GM21360 (cell line): Measurements from ENCODE around the gene RNF225.
"Not testable (repeated sequence)": the region's sequence is repeated elsewhere in the genome, so short reads cannot be mapped to it uniquely, and the experiment has no call there.

Experiments used
- ATAC-seq: cut with Tn5 transposase; IDR thresholded peaks from one replicate; pipeline ENCODE4 v1.9.1; 2021; ENCODE audit warnings: mild to moderate bottlenecking, moderate library complexity; ENCODE audit not compliant: unreplicated experiment

The RNF225 gene

DNA sequence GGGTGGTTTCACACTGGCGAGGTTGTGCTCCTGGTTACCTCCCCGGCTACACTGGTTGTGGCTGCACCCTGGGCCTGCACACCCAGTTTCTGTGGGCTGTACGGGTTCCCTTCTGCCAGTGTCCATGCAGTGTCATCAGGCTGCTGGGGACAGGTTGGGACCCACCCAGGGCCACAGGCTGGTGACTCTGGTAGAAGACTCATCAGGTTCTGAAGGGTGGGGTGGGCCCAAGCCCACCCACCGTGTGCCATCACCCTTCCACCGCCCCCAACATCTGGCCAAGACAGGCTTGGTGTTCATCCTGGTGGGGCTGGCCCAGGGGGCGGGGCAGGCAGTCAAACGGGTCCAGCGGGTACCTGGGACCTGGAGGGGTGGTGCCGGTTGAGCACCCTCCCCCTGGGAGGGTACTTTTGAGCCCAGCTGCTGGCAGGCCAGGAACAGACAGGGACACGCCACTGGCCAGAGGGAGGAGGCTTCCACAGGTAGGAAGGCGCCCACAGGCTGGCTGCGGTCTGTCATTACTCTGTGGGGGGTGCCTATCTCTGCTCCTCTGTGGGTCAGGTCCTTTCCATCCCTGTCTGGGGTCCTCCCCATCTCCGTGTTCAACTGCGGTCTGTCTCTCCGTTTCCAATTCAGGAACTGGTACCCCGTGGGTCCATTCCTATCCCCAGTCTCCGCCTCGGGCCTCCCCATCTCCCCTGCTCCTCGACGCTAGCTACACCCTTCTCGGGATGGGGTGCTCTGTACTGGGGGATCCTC is at the start of gene RNF225:
Gene RNF225 (plus strand): TSS at position 437 of the 759 bp plus-strand sequence. CDS start 434 bp downstream, outside the sequence.
- no peak for ATAC-seq

GRCh38 chr19:58346961-58347929 is 48.2 kb upstream of the RNF225 start:
- ATAC-seq = peak; percentile 76

DNA sequence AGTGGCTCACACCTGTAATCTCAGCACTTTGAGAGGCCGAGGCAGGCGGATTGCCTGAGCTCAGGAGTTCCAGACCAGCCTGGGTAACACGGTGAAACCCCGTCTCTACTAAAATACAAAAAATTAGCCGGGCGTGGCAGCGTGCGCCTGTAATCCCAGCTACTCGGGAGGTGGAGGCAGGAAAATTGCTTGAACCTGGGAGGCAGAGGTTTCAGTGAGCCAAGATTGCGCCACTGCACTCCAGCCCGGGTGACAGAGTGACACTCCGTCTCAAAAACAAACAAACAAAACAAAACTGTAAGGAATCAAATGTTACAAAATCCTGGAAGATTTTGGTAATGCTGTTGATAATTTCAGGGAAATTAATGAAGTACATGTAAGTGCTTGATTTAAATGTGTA is 47.4 kb upstream of the RNF225 start:
- not testable (repeated sequence) for ATAC-seq

GRCh38 chr19:58349590-58349989 is 45.9 kb upstream of the RNF225 start:
- no peak for ATAC-seq

- no peak for ATAC-seq
These were observed 45.2 kb upstream of the RNF225 start for GRCh38 chr19:58350001-58350861.

GRCh38 chr19:58350871-58351557 is 44.4 kb upstream of the RNF225 start:
- ATAC-seq = no peak

- ATAC-seq = no peak
These were observed 43.9 kb upstream of the RNF225 start for GRCh38 chr19:58351558-58351878.

DNA sequence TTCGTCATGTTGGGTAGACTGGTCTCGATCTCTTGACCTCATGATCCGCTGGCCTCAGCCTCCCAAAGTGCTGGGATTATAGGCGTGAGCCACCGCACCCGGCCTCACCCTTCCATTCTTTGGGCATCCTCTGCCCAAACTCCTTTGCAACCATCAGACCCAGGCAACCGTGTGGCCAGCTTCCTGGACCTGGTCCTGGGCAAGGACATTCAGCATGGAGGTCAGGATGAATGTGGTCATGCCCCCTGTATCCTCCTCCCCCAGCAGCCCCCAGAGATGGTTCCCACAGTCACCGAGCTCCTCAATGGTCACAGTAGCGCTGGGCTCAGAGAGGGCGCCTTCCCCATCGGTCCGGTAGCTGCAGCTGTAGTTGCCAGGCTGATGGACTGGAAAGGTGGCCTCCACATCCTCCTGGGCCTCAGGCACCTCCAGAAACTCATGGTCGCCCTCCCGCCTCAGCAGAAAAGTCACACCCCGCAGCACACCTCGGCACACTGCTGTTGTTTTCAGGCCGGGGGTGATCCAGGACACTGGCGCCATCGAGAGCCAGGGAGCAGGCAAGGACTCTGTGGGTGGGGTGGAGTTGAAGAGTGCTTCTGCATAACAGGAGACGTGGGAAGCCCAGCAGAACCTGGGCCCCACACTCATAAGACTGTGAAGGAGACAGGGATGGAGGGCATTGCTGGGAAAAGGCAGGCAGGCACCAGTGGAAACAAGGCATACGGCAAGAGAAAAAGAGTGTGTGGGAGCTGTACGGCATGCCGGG is 43.3 kb upstream of the RNF225 start:
- ATAC-seq = no peak

DNA sequence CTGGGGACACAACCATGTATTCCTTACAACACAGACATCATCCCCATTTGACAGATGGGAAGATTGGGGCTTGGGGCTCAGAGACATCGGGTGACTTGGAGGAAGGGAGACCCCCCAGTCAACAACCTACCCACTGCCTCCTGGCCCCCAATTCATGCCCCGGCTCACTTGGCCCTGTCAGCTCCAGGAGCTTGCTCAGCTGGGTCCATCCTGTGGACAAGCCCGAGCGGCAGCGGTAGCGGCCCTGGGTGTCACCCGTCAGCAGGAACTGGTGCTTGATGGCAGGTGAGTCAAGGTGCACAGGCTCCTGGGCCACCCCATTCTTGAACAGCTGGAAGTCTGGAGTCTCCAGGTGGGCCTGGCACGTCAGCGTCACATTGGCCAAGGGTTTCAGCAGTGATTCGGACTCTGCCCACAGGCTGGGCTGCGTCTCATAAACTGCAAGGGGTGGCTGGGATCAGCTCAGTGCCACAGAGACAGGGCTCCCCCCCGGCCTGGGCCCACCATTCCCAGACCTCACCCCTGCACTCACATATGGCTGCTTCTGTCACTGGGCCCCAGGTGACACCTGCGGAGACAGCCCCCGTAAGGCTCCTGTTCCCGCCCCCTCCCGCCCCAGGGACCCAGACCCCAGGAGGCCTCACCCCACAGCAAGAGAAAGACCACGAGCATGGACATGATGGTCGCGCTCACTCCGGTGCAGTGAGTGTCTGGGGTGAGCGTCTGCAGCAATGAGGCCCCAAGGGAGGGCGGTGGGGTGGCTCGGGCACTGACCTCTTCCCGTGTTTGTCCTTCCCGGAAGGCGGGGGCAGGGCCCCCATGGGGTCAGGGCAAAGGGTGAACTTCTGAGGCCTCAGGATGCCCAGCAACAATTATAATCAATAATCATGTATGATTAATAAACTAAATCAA is 42.4 kb upstream of the RNF225 start, which contains the start of gene A1BG:
Gene A1BG (minus strand): TSS at position 733 of the 912 bp plus-strand sequence. CDS start 55 bp downstream, at position 678.
- no peak for ATAC-seq

DNA sequence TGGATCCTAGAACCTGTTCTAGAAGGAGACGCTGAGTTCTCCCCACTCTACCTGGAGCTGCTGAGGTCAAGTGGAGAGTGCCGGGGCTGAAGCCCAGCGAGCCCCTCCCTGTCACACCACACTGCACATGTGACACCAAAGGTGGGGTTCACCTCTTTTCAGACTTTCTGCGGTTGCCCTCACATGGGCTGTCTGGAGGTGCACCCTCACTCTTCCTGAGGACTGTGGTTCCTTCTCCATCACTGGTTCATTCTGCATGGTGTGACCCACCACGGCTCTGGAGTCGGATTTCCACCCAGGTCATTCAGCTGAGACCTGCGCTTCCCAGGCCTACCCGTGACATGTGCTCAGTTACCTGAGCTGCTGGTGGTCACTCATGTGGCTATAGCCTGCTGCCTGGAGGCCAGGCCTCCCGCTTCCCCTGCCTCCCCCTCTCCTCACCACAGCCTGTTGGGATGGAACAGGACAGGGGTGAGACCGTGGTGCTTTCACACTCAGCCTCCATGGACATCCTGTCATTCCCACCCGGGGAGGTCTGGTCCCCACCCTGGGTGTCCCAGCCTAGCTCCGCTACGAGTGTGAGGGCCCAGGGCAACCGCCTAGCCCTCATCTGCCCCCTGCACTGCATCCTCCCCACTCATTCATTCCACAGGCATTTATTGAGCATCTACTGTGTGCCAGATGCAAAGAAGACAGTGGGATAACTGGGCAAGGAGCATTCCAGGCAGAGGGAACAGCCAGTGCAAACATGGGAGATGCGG is 41.6 kb upstream of the RNF225 start:
- ATAC-seq = no peak

DNA sequence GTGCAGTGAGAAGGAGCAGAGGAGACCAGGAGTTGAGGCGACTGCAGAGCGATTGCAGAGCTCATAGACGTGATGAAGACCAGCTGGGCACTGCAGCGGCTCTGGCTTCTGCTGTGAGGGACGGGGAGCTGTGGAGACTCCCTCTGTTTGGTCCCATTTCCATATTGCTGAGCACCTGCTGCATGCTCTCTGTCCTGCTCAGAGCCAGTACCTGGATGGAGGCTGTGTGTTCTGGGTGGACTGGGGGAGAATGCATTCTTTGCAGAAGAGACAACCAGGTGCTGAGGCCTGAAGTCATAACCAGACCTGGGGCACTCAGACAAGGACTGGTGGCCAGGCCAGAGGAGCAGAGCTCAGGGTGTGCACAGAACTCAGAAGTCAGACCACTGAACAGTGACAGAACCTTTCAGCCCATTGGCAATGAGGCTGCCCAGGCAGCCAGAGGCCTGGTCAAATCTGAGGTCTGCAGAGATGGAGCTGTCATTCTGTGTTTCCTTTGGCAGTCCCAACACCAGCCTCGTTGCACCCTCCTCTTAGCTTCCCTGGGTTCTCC is 40.9 kb upstream of the RNF225 start:
- ATAC-seq = no peak

- no peak for ATAC-seq
These were observed 40.1 kb upstream of the RNF225 start for GRCh38 chr19:58355215-58355796.

GRCh38 chr19:58355908-58356765 is 39.3 kb upstream of the RNF225 start:
- no peak for ATAC-seq

- ATAC-seq = no peak
These were observed 38.5 kb upstream of the RNF225 start for GRCh38 chr19:58356766-58357480.

DNA sequence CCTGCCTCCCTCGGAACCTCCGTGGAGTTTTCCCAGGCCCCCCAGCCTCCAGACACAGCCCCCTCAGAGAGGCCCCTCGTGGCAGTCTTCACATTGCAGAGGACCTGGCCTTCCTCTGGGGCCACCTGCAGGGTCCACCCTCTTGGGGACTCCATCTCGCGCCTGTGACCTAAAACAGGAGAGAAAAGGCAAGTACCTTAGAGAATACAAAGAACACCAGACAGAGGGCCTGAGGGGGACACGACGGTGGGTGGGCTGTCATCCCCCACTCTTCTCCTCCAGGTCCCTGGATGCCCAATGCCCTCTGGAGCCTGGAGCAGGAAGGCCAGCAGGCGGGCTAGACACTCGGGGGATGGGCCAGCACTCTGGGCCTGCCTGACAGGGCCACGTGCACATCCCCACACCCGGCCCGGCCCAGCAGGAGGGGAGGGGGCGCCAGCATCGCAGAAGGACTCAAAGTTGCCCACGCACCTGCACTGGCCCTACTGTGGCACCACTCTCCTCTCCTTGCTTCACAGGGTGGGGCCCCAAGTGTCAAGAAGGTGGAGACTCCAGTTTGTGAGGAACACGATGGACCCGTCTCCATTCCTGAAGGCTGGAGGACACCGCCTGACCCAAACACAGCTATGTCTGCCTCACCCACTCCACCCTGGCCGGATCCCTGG is 37.8 kb upstream of the RNF225 start:
- ATAC-seq = no peak
